H1 (cell line): Measurements from ENCODE around the gene SLC2A11.

ENCODE experiments used
- CHD1 ChIP-seq: IDR thresholded peaks from 2 replicates; pipeline ENCODE4 v1.6.1; 2012; ENCODE audit warnings: low read depth, low read length, improper control_type of control experiment
- CTCF ChIP-seq, 3 experiments: IDR thresholded peaks; 1 replicate in 2 of 3; 2 replicates in 1 of 3; pipeline versions ENCODE4 v1.5.1 to v1.6.1; 2011; ENCODE audit warnings: low read length in 3 of 3, mild to moderate bottlenecking in 3 of 3, inconsistent platforms in 2 of 3, low read depth in 1 of 3, moderate library complexity in 1 of 3; ENCODE audit not compliant: insufficient read depth in 1 of 3; ENCODE audit errors: control extremely low read depth in 1 of 3
- EP300 ChIP-seq, 2 experiments: IDR thresholded peaks; 1 replicate in 1 of 2; 2 replicates in 1 of 2; pipeline ENCODE4 v1.6.1; 2011 to 2012; ENCODE audit warnings: low read depth in 2 of 2, low read length in 2 of 2, mild to moderate bottlenecking in 2 of 2, borderline replicate concordance in 1 of 2, inconsistent platforms in 1 of 2, moderate library complexity in 1 of 2
- EZH2 ChIP-seq: fragments of 200-600 bp; sonication (generic); IDR thresholded peaks from 2 replicates; pipeline ENCODE4 v1.7.1; 2012; ENCODE audit warnings: low read depth, mild to moderate bottlenecking, moderate library complexity, low read length, inconsistent platforms; ENCODE audit not compliant: severe bottlenecking
- FOSL1 ChIP-seq: IDR thresholded peaks from 2 replicates; pipeline ENCODE4 v1.6.1; 2011; ENCODE audit warnings: mild to moderate bottlenecking, low read depth, low read length, moderate library complexity; ENCODE audit not compliant: insufficient read depth
- GABPA ChIP-seq: IDR thresholded peaks from 2 replicates; pipeline ENCODE4 v1.6.1; 2011; ENCODE audit warnings: mild to moderate bottlenecking, low read length, moderate library complexity, borderline replicate concordance; ENCODE audit not compliant: insufficient read depth
- HDAC6 ChIP-seq: IDR thresholded peaks from one replicate; pipeline ENCODE4 v1.7.1; 2012; ENCODE audit warnings: low read depth, mild to moderate bottlenecking, inconsistent platforms, low read length, moderate library complexity
- MAX ChIP-seq: IDR thresholded peaks from 2 replicates; pipeline ENCODE4 v1.6.1; 2012; ENCODE audit warnings: inconsistent platforms
- POLR2A ChIP-seq, 2 experiments: IDR thresholded peaks; 1 replicate in 1 of 2; 2 replicates in 1 of 2; pipeline ENCODE4 v1.6.1; 2011; ENCODE audit warnings: low read depth in 2 of 2, low read length in 2 of 2, mild to moderate bottlenecking in 2 of 2; ENCODE audit errors: control extremely low read depth in 1 of 2
- RFX5 ChIP-seq: IDR thresholded peaks from 2 replicates; pipeline ENCODE4 v1.6.1; 2011; ENCODE audit warnings: low read depth, low read length, improper control_type of control experiment, borderline replicate concordance
- SIX5 ChIP-seq: IDR thresholded peaks from 2 replicates; pipeline ENCODE4 v1.6.1; 2011; ENCODE audit warnings: mild to moderate bottlenecking, low read depth, low read length
- ZNF274 ChIP-seq: IDR thresholded peaks from 2 replicates; pipeline ENCODE4 v1.7.0; 2012; ENCODE audit warnings: low read length, borderline replicate concordance; ENCODE audit errors: extremely low read depth

GRCh38 chr22:23817146-23817545 is 40.5 kb upstream of the SLC2A11 start:
- no peak for TF ChIP-seq CTCF (IDR thresholded peaks at IDR 0.05; ENCODE audit: control extremely low read depth in 1 of 3, insufficient read depth in 1 of 3, low read depth in 1 of 3, low read length in 3 of 3)
- TF ChIP-seq HDAC6 = no peak
- no peak for TF ChIP-seq CHD1
- TF ChIP-seq ZNF274 = no peak
- no peak for TF ChIP-seq EP300 (IDR thresholded peaks at IDR 0.05; ENCODE audit: borderline replicate concordance in 1 of 2, low read depth in 2 of 2, low read length in 2 of 2)
- TF ChIP-seq SIX5 = no peak
- no peak for TF ChIP-seq EZH2
- TF ChIP-seq FOSL1 = no peak
- TF ChIP-seq GABPA = no peak
- TF ChIP-seq MAX = no peak
- no peak for TF ChIP-seq RFX5
- no peak for TF ChIP-seq POLR2A (IDR thresholded peaks at IDR 0.05; ENCODE audit: control extremely low read depth in 1 of 2, low read depth in 2 of 2, low read length in 2 of 2)
